GM19043 (cell line): ENCODE results near the gene NFU1.
A peak's percentile ranks its signal among the peaks of the same experiment; 100 is the strongest.

Source experiments
- ATAC-seq: cut with Tn5 transposase; IDR thresholded peaks from one replicate; pipeline ENCODE4 v1.9.1; 2021; ENCODE audit warnings: low read depth; ENCODE audit not compliant: unreplicated experiment

The NFU1 gene

DNA sequence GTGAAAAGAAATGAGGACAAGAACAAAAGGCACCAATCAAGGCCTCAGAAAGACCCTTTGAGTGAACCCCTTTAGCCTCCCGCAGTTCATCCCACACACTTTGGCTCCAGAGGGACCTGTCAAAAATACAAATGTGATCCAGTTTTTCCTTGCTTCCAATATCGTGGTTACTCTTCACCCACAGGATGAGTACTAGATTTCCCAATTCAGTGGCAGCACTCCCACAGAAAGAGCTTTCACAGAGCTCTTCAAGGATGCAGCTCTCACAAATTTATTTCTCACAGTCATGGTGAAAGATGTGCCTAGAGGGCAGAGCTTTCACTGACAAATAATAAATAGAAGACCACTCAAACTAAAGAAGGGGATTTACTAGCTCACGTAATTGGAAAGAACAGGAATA is 47.2 kb downstream of the NFU1 start:
- ATAC-seq = no peak

DNA sequence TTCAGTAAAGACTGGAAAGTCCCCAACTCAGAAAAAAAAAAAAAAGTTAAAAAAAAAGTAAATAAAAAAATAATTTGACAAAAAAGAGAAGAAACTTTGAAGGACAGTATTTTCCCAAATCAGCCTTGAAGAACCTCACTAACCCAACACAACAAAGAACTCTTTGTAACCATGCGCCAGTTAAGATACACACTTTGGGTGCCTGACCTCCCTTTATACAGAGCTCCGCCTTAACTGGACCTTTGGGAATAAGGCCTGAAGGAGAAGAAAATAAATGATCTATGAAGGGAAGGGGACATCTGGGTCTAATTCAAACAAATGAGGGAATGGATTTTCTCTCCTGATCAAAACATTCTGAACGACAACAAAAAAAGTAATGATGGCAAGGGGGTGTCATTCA is 48.0 kb downstream of the NFU1 start:
- no peak for ATAC-seq

DNA sequence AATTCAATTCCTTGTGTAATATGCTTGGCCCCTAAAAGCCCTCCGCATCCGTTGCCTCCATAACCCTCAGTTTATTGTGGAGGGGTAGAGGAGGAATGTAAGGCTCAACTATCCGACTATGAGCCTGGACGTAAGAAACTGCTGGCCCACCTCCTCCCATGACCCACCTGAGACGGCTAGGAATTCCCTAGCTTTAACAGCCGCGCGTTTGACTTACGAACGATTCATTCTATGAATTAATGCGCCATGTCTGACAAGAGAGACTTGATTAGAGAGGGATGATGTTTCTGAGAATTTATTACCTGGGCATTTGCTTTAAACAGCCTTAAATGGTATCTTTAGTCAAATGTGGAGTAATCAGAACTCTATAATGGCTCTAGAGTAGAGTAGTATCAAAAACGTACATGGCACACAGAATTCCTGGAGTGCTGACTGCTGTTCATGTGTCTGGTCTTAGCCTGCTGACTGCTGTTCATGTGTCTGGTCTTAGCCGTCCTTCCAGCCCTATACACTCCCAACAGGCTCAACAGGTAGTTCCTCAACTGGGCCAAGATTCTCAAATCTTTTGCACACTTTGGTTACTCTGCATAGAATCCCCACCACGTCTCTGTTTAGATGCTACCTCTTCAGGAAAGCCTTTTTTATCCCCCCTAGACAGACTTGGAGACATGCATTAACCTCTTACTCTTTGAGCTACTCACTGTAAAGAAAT is 49.3 kb downstream of the NFU1 start:
- no peak for ATAC-seq

DNA sequence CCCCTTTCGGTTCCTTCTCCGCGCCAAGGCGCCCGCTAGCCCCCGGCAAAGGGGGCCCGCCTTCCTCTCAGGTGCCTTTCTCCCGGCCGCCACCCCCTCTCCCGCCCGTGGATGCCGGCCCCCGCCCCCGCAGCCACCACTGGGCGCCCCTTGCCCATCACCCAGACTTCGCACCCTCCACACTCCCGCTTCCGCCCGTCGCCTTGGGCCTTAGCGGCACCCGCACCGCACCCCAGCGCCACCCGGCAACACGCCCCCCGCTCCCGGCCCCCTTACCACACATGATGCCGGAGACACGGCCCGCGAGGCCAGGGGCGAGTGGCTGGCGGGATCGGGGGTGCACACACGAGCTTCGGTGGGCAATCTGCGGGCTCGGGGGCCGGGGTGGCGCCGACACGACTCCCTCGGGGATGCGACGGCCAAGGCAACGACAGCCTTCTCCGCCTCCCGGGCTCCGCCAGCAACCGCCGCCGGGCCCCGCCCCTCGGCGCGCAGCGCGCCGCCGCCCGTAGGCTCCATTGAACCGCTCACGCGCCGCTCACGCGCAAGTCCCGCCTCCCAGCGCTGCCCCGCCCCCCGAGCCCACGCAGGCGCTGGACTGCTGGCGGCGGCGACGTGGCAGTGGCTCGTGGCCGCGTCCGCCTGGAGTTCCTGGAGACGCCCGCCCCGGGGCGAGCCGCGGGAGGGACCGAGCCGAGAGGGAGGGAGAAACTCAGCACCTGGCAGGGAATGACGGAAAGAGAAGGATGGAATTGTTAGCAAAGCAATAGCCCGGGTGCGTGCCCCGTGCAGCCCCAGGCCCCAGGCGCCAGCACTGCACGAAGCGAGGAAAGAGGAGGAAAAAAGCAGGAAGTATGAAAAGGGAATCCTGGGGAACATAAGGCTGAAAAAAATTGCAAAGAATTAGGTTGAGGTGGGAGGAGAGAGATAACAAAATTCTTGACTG is 50.2 kb downstream of the NFU1 start, which contains the start of gene GFPT1:
Gene GFPT1 (minus strand): TSS at position 439 of the 946 bp plus-strand sequence. CDS start 156 bp downstream, at position 283.
- peak; percentile 78 for ATAC-seq

DNA sequence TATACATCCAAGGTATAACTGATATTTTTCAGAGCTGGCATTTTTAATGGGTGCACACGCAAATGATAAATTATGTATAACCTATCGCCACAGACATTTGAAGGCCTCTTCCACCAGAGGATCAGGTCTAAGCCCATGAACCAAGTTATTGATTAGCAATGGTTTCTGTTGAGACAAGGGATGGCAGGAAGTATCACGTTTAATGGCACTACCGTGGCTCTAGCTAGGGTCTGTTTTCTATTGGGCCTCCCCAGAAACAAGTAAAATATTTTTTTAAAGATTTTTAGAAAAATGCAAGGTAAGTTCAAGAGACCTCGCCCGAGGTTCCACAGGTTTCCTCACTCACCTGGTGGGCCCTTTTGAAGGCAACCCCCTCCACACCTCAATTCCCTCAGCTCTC is 50.9 kb downstream of the NFU1 start:
- no peak for ATAC-seq

DNA sequence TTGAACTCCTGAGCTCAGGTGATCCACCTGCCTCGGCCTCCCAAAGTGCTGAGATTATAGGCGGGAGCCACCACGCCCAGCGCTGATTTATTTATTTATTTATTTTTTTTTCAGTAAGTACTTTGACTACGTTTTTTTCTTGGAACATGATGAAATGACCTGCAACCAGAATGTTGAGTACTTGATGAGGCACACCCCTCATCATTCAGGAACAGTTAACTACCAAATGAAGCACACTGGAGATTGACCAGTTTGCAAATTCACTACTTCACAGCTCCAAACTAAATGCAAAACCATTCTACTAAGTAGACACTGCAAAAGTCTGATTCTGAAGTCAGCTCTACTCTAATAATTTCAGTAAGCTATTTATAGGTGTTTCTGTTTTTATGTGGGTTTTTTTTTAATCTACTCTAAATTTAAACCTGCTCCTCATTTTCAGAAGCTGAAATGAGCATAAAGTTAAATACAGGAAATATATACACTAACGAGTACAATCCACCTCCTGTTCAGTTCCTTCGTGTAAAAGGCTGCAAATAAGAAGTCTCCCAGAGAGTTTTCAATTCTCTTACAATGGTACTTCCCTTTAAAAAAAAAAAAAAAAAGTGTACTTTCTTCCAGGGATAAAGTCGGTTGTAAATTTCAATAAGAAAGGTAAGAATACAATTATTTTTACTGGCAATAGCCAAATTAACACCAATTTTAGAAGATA is 51.6 kb downstream of the NFU1 start:
- ATAC-seq = no peak

DNA sequence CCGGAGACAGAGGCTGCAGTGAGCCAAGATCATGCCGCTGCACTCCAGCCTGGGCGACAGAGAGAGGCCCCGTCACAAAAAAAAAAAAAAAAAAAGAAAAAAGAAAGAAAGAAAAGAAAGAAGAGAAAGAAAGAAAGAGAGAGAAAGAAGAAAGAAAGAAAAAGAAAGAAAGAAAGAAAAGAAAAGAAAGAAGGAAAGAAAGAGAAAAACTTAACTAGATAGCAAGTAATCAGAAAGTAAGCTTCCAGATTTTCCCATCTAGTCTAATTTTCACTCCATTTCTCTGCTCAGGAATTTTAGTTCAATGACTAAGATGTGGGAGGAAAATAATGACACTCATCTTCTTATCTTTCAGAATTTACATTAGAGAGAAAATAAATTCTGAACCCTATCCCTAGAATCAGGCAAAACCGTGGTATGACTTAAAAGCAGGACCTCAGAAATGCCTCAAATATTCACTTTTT is 52.6 kb downstream of the NFU1 start:
- no peak for ATAC-seq

DNA sequence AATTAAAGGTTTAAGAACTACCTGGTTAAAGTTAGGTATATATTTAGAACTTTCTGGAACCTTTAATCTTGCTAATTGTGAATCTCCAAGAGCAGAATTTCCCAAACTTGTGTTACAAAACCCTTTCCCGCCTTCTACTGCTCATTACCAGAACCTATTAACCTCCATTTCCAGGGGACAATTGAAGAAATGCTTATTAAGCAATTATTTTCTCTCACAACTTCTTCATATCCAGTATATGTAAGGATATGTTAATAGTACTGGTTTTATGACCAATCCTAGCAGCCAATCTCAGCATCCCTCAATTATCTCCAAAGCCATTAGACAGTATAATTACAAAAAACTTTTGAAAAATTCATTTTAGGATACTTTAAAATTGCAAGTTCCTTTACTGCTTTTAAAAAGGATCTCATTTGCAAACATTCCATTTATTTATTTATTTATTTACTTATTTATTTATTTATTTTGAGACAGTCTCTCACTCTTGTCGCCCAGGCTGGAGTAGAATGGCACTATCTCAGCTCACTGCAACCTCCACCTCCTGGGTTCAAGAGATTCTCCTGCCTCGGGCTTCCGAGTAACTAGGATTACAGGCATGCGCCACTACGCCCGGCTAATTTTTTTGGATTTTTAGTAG is 53.9 kb downstream of the NFU1 start:
- ATAC-seq = no peak

DNA sequence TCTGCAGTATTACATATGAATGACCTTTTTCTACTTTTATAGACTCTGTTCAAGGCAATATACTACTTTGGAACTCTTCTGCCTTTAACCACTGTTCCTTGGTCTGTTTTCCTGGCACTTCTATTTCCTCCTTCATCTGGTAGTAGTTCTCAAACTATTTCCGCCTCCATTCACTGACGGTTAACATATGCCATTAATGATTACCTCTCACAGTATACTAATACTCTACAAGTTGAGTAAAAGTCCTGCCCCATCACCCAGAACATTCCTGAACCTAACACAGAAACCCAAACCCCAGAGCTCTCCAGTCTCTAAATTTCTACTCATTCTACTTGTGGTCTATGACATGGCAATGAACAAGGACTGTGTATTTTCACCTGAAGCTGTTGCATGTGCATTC is 54.7 kb downstream of the NFU1 start:
- no peak for ATAC-seq

DNA sequence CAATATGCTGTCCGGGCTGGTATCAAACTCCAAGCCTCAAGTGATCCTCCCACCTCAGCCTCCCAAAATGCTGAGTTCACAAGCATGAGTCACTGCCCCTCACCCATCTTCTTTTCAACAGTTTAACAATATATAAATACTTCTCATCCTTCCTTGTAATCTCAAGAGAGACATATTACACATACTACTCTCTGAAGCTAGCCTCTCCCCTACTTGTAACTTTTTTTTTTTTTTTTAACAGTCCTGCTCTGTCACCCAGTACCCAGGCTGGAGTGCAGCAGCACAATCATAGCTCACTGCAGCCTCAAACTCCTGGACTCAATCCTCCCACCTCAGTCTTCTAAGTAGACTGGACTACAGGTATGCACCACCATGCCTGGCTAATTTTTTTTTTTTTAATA is 55.9 kb downstream of the NFU1 start:
- no peak for ATAC-seq

DNA sequence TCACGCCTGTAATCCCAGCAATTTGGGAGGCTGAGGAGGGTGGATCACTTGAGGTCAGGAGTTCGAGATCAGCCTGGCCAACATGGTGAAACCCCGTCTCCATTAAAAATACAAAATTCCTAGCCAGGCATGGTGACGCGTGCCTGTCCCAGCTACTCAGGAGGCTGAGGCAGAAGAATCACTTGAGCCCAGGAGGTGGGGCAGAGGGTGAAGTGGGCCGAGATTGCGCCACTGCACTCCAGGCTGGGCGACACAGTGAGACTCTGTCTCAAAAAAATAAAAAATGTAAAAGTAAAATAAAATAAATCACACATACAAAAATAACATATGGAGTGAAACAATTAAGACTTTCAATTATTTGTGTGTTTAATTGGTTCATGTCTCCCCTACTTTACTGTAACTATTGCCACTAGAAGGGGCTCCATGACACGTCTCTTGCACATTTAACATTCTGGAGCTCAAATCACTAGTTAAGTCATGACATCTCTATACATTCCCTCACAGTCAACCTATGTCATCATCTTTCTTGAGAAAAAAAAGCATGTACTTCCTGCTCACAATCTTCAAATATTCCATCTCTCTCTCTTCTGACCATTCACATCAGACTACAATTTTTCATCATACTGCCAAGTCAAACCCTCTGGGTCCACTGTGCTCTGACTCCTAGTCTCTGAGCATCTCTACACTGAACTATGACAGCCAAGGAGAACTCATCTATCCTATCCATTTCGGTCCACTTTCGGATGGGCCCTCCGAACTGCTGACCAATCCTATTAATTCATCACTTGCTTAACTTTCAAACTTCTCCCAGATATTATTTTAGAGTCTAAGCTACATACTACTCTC is 56.9 kb downstream of the NFU1 start:
- ATAC-seq = no peak

DNA sequence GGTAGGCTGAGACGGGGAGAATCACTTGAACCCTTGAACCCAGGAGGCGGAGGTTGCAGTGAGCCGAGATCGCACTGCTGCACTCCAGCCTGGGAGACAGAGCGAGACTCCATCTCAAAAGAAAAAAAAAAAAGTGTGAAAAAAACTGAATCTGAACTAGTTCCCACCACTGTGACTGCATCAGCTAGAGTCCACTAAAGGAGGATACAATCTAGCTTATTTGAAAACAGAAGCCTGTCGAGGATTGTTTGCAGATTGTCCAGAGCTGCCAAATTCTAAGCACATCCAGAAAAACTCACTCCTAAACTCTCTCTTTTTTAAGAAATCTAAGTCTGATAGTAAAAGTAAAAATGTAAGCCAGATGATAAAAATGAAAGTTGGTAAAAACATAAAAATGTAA is 60.8 kb downstream of the NFU1 start:
- ATAC-seq = no peak

DNA sequence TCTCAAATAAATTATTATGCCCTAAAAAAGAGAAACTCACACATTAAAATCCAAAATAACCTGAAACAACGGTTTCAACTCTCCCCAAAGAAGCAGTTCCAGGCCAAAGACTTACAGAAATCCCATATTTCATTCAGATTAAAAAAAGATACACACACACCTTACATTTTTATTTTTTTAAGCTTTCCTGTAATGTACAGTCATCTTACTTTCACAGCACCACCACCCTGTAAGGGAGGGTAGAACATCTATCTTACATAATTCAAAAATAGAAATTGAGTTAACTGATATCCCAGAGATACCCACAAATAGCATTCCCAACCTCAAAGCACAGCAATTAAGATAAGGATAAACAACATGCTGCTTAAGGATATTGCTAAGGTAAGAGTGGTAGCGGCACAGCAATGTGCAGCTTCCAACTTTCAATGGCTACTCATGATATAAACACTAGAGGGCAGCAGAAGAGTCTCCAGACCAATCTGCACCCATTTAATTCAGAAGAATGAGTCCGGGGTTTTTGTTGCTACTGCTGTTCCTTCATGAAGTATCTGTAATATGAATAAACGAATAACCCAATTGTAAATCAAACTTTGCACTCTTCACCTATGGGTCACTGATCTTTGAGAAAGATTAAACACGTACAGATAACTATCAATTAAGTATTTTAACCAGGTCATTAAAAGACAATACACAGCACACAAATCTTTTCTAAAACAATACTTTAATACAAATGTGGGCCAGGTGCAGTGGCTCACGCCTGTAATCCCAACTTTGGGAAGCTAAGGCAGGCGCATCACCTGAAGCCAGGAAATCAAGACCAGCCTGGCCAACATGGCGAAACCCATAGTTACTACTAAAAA is 61.5 kb downstream of the NFU1 start:
- ATAC-seq = no peak

DNA sequence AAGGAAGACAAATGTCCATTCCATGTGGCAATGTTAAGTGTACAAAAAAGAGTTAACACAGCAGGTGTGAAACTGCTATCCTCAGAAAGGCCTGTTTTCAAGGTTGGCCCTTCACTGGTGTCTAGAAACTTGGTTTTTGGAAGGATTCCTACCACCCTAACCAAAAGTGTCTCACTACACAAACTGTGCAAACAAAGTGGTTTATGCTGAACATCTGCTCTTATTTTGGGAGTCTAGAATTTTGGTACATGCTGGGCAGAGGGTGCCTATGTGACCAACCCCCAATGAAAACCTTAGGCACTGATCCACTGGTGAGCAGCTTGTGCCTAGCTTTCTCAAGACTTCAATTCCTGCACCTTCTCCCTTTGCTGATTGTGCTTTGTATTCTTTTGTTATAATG is 64.5 kb downstream of the NFU1 start:
- ATAC-seq = no peak

DNA sequence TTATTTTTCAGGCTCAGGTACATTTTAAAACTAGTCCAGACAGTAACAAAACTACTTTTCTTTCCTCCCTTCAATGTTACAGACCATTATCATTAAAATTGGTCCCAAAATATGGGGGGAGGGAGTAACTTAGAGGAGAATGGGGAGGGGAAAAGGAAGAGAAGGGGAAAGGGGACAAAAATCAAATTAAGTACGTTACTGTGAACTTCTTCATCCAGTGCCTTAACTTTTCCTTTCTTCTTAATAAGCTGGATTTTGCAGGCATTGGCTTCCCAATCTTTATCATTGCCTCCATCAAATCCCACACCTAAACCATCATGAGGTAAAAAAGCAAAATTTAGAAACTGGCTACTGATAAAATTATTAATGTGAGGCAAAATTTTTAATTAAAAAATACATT is 67.4 kb downstream of the NFU1 start:
- no peak for ATAC-seq

DNA sequence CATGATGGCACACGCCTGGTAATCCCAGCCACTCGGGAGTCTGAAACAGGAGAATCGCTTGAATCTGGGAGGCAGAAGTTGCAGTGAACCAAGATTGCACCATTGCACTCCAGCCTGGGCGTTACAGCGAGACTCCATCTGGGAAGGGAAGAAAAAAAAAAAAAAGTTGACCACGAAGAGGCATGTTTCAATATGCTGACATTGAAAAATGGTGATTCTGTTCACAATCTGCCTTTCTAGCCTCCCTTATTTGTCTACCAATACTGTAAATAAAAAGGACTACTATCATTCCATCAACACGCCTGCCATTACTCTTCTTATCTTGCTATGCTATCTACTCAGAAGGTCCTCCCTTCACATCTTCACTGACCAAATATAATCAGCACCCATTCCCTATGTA is 68.6 kb downstream of the NFU1 start:
- no peak for ATAC-seq

DNA sequence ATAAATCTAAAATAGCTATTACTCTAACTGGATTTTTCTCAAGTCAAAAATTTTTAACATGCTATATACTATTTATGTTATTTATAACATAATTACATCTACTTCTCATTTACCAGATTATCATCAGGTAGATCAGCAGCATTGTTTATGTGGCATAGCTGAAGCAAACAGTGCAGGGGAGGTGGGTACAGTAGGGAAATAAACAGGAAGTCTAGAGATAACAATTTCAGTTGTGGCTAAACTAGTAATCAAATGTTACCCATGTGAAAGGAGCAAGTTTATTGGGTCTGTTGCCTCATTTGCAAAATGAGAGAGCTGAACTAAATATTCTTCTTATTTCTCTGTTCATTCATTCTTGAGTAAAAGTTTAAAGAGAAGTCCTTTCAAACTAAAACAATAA is 77.9 kb downstream of the NFU1 start:
- no peak for ATAC-seq

DNA sequence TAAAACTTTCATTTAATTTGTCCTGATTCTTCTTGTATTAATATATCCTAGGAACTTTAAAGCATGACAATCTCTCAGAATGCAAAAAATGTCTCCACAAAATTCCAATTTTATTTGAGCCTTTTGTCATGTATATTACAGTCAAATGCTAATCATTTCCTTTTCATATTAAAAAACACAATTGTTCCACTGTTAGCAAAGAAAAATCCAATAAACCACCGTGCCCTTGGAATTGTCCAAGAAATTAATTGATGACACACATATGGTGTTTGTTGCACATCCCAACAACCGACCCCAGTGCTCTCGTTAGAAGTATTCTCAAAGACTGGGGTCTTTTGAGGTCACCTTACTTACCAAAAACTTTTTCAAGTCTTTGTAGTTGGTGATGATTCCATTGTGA is 78.3 kb downstream of the NFU1 start:
- no peak for ATAC-seq

DNA sequence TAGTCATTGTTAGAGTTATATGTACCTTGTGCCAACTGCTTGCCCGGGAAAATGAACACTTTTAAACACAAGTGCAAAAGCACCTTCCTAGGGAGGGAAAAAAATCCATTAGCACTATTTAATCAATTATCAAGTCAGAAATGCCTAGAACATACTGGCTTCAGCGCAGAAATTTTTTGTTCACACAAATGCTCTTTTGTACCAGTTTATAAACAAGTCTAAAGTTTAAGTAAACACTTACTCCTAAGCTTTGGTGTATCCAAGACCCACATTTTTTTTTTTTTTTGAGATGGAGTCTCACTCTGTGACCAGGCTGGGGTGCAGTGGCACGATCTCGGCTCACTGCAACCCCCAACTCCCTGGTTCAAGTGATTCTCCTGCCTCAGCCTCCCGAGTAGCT is 80.8 kb downstream of the NFU1 start:
- ATAC-seq = no peak
